Body of pancreas (tissue), 4 donors: ENCODE measurements around the gene MAPK8IP1.

Source experiments
- POLR2A ChIP-seq, 3 donors: fragments of 450-650 bp; IDR thresholded peaks; one replicate each; pipeline ENCODE4 v1.6.1; 2016; ENCODE audit warnings: antibody characterized with exemption in 3 of 3, mild to moderate bottlenecking in 2 of 3
- TF ChIP-seq, protein P1 (sequence below), 7 experiments: fragments of 450-650 bp in 4 of 7; fragments of 200-600 bp in 3 of 7; sonication (generic) in 3 of 7; IDR thresholded peaks; one replicate each; pipeline ENCODE4 v1.5.1; 2016 to 2019; ENCODE audit warnings: antibody characterized with exemption in 7 of 7

DNA sequence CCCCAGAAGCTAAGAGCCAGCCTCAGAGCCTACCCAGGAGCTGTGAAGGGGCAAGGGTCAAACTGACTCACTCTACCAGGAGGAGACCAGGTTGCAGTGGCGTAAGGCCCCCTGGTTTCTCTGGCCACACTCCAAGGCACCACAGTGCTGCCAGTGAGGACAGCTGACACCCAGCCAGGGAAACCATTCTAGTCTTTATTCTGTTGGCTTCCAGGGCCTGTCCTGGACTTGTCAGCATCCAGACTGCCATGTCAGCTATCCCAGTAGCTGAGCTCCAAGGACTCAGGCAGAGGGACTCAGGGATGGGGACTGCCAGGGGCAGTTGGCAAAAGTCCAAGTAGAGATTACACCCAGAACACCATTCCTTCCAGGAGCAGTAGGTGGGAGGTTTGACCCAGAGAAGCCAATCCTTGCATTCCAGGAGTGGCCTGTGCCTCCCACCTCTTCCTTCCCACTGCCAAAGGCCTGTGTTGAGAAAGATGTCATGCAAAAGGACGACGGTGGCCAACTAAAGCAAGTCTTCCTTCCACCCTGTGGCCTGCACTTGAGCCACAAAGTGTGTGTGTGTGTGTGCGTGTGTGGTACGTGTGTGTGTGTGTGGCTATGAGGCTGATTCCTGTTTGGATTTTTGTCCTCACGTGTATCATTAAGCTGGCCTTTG lies 3.6 kb upstream of the MAPK8IP1 start:
- TF ChIP-seq POLR2A (IDR thresholded peaks at IDR 0.05): no peak
- TF ChIP-seq, protein P1, sequence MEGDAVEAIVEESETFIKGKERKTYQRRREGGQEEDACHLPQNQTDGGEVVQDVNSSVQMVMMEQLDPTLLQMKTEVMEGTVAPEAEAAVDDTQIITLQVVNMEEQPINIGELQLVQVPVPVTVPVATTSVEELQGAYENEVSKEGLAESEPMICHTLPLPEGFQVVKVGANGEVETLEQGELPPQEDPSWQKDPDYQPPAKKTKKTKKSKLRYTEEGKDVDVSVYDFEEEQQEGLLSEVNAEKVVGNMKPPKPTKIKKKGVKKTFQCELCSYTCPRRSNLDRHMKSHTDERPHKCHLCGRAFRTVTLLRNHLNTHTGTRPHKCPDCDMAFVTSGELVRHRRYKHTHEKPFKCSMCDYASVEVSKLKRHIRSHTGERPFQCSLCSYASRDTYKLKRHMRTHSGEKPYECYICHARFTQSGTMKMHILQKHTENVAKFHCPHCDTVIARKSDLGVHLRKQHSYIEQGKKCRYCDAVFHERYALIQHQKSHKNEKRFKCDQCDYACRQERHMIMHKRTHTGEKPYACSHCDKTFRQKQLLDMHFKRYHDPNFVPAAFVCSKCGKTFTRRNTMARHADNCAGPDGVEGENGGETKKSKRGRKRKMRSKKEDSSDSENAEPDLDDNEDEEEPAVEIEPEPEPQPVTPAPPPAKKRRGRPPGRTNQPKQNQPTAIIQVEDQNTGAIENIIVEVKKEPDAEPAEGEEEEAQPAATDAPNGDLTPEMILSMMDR (IDR thresholded peaks at IDR 0.05): no peak
